Lower leg skin (tissue), 4 donors: ENCODE data around the gene INPP5B. TPM values are rescaled to one million over a fixed set of nuclear protein-coding genes. Genes with fewer than 3 reads are reported as not detected.
"Not testable (repeated sequence)": the region's sequence is repeated elsewhere in the genome, so short reads cannot be mapped to it uniquely, and the experiment has no call there.

Experiments used
- DNase-seq, 2 donors: peaks; one replicate each; pipeline ENCODE4 v3.0.0-alpha.2; 2019; ENCODE audit warnings: low spot score in 2 of 2
- H3K4me3 ChIP-seq: fragments of 200-600 bp; sonication (generic); 2 replicates; pipeline ENCODE4 v1.5.1; 2017; ENCODE audit warnings: mild to moderate bottlenecking, low read depth; ENCODE audit not compliant: poor library complexity, severe bottlenecking
- CTCF ChIP-seq, 3 donors: fragments of 450-650 bp; IDR thresholded peaks; one replicate each; pipeline ENCODE4 v1.5.1; 2016; ENCODE audit warnings: antibody characterized with exemption in 3 of 3, mild to moderate bottlenecking in 3 of 3, moderate library complexity in 2 of 3
- POLR2A ChIP-seq, 2 donors: fragments of 450-650 bp; IDR thresholded peaks; one replicate each; pipeline ENCODE4 v1.6.1; 2016 to 2017; ENCODE audit warnings: antibody characterized with exemption in 2 of 2, mild to moderate bottlenecking in 1 of 2, moderate library complexity in 1 of 2
- WGBS, 2 donors: methylation state at CpG; one replicate each; pipeline ENCODE4 v1.1.5; 2018; 5-methylcytosine and 5-hydroxymethylcytosine counted together
- intact Hi-C: fragments of 100-400 bp; cut with DNase I; formaldehyde crosslinking; loops from one replicate; pipeline ENCODE4 v1.15.0; 2023; ENCODE audit warnings: low total_unique reads
- total RNA-seq, 4 donors: library from RNA; depleted of rRNA; stranded (reverse); fragments of >200 nt; gene quantifications; one replicate each; pipeline ENCODE4 v1.1.0, GENCODE V29; 2016

INPP5B gene
- total RNA-seq, 4 donors from 2014 or later = 12.9 to 23.3 (median 18.7) TPM

GRCh38 chr1:37945743-37946702 is 830 bp downstream of the INPP5B start:
- TF ChIP-seq POLR2A (IDR thresholded peaks at IDR 0.05) (no peak), CTCF (IDR thresholded peaks at IDR 0.05) (no peak)
- WGBS, 2 donors = 65 to 66% methylated on average over 22 of the region's 23 CpGs
- intact Hi-C loops = no loop called here
- DNase-seq = peak; percentile 63 to 94
- peak overlapping the region; percentile 16 for H3K4me3 ChIP-seq

- intact Hi-C loops = no loop called here
- no peak overlapping the region for H3K4me3 ChIP-seq
- WGBS, 2 donors = 81 to 83% methylated on average over 5 of the region's 5 CpGs
- TF ChIP-seq POLR2A (IDR thresholded peaks at IDR 0.05) (no peak), CTCF (IDR thresholded peaks at IDR 0.05) (no peak)
- DNase-seq = no peak
Measured at GRCh38 chr1:37945251-37945650, 1.6 kb downstream of the INPP5B start.

GRCh38 chr1:37944816-37945215 is 2.0 kb downstream of the INPP5B start:
- TF ChIP-seq POLR2A (IDR thresholded peaks at IDR 0.05) (no peak), CTCF (IDR thresholded peaks at IDR 0.05) (no peak)
- H3K4me3 ChIP-seq = no peak overlapping the region
- 79 to 83% methylated on average over 5 of the region's 5 CpGs for WGBS, 2 donors
- intact Hi-C loops = no loop called here
- DNase-seq = no peak

- DNase-seq = no peak
- 66 to 77% methylated on average over 4 of the region's 4 CpGs for WGBS, 2 donors
- no peak for TF ChIP-seq POLR2A (IDR thresholded peaks at IDR 0.05)
- intact Hi-C loops = no loop called here
- no peak overlapping the region for H3K4me3 ChIP-seq
Measured at GRCh38 chr1:37944086-37944763, 2.6 kb downstream of the INPP5B start.

- intact Hi-C loops = no loop called here
- DNase-seq = no peak
- no peak for TF ChIP-seq POLR2A (IDR thresholded peaks at IDR 0.05)
- TF ChIP-seq CTCF (IDR thresholded peaks at IDR 0.05) = no peak
- 54 to 84% methylated on average over 5 of the region's 5 CpGs for WGBS, 2 donors
- no peak overlapping the region for H3K4me3 ChIP-seq
Measured at GRCh38 chr1:37940299-37940947, 6.4 kb downstream of the INPP5B start.

- intact Hi-C loops = not testable (repeated sequence)
Measured at GRCh38 chr1:37936760-37937159, 10.1 kb downstream of the INPP5B start.

More at GRCh38 chr1:37936760-37937159, 10.1 kb downstream of the INPP5B start:
- not testable (repeated sequence) for DNase-seq, H3K4me3 ChIP-seq
- WGBS, 2 donors = 88 to 94% methylated on average over 14 of the region's 14 CpGs
